KMS-11 (cell line): ENCODE data around the gene PSMA2.

Experiments
- H2AFZ ChIP-seq: fragments of 200-600 bp; sonication (generic); 2 replicates; pipeline ENCODE4 v1.6.1; 2016; ENCODE audit warnings: antibody characterized with exemption, mixed run types, low read depth
- H3K27ac ChIP-seq: fragments of 200-600 bp; sonication (generic); 2 replicates; pipeline ENCODE4 v1.6.1; 2016; ENCODE audit warnings: mild to moderate bottlenecking, mixed run types
- H3K27me3 ChIP-seq: fragments of 200-600 bp; sonication (generic); 2 replicates; pipeline ENCODE4 v1.6.1; 2017; ENCODE audit warnings: mild to moderate bottlenecking, low read depth, mixed run types, moderate library complexity; ENCODE audit not compliant: insufficient read depth
- H3K36me3 ChIP-seq: fragments of 200-600 bp; sonication (generic); 2 replicates; pipeline ENCODE4 v1.6.1; 2017; ENCODE audit warnings: mild to moderate bottlenecking, mixed run types; ENCODE audit not compliant: insufficient read depth
- H3K4me1 ChIP-seq: fragments of 200-600 bp; sonication (generic); 2 replicates; pipeline ENCODE4 v1.6.1; 2016; ENCODE audit warnings: mild to moderate bottlenecking, low read depth, mixed run types; ENCODE audit not compliant: poor library complexity, severe bottlenecking
- H3K4me2 ChIP-seq: fragments of 200-600 bp; sonication (generic); 2 replicates; pipeline ENCODE4 v1.7.0; 2016; ENCODE audit warnings: mild to moderate bottlenecking, mixed run types
- H3K4me3 ChIP-seq: fragments of 200-600 bp; sonication (generic); IDR thresholded peaks from 2 replicates; pipeline ENCODE4 v1.6.1; 2017; ENCODE audit warnings: low read depth, low read length, mixed read lengths; ENCODE audit not compliant: insufficient read depth
- H3K79me2 ChIP-seq: fragments of 200-600 bp; sonication (generic); 2 replicates; pipeline ENCODE4 v1.6.1; 2016; ENCODE audit warnings: low read depth, mixed run types; ENCODE audit not compliant: insufficient read depth
- H3K9ac ChIP-seq: fragments of 200-600 bp; sonication (generic); 2 replicates; pipeline ENCODE4 v1.6.1; 2016; ENCODE audit warnings: mild to moderate bottlenecking, mixed run types
- H4K20me1 ChIP-seq: fragments of 200-600 bp; sonication (generic); 2 replicates; pipeline ENCODE4 v1.6.1; 2016; ENCODE audit warnings: mild to moderate bottlenecking, mixed run types; ENCODE audit not compliant: insufficient read depth
- CTCF ChIP-seq: fragments of 200-600 bp; sonication (generic); conservative IDR thresholded peaks from 2 replicates; pipeline ENCODE4 v1.6.1; 2017; ENCODE audit warnings: low read depth, mild to moderate bottlenecking, antibody characterized with exemption, low read length, moderate library complexity, mixed read lengths

The PSMA2 gene

GRCh38 chr7:42902331-42902730 is 29.6 kb downstream of the PSMA2 start:
- Histone ChIP-seq H3K4me1 (no peaks in the 10 kb centered on the region), H3K36me3 (no peaks in the 10 kb centered on the region), H3K27me3 (no peaks in the 10 kb centered on the region), H3K27ac (no peak overlapping the region), H2AFZ (no peak overlapping the region), H3K4me3 (no peak overlapping the region), H3K9ac (no peak overlapping the region), H3K79me2 (no peaks in the 10 kb centered on the region), H4K20me1 (no peaks in the 10 kb centered on the region), H3K4me2 (no peak overlapping the region)
- TF ChIP-seq CTCF, result no peak

DNA sequence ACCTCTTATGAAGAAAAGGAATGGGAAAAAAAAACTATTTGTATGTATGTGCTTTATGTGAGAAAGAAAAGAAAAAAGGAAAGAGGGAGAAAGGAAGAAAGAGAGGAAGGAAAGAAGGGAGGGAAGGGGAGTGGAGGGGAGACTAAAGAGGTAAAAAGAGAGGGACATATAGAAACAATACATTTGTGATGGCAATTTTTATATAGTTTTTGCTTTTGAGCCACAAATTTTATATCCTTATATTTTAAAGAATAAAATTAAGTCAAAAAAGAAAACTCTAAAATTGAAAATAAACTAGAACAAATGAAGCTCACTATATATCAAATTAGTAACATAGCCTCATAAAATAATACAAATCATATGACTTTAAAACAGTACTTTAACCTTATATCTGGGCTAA is 31.1 kb downstream of the PSMA2 start:
- Histone ChIP-seq H2AFZ (no peak overlapping the region), H4K20me1 (no peaks in the 10 kb centered on the region), H3K4me2 (no peak overlapping the region), H3K36me3 (no peaks in the 10 kb centered on the region), H3K9ac (no peak overlapping the region), H3K27me3 (no peaks in the 10 kb centered on the region), H3K4me1 (no peaks in the 10 kb centered on the region), H3K79me2 (no peaks in the 10 kb centered on the region), H3K4me3 (no peak overlapping the region), H3K27ac (no peak overlapping the region)
- no peak for TF ChIP-seq CTCF

DNA sequence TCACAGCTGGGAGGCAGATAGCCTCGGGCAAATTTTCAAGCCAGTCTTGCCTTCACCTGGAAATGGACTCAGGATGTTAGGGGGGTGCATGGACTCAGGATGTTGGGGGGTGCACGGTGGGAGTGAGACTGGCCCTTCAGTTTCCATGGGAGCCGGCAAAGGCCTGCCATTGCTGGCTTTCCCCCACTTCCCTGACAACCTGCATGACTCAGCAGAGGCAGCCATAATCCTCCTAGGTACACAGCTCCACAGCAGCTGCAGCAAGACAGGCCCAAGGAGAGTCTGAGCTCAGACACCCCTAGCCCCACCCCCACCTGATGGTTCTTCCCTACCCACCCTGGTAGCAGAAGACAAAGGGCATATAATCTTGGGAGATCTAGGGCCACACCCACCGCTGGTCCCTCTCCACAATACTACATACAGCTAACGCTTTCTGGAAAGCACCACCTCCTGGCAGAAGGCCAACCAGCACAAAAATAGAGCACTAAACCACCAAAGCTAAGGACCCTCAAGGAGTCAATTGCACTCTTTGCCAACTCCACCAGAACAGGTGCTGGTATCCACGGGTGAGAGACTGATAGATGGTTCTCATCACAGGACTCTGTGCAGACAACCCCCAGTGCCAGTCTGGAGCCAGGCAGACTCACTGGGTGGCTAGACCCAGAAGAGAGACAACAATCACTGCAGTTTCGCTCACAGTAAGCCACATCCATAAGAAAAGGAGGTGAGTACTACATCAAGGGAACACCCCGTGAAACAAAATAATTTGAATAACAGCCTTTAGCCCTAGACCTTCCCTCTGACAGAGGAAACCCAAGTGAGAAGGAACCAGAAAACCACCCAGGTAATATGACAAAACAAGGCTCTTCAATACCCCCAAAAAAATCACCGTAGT is 38.4 kb downstream of the PSMA2 start:
- TF ChIP-seq CTCF, result no peak
- Histone ChIP-seq H3K4me1 (no peaks in the 10 kb centered on the region), H3K79me2 (no peaks in the 10 kb centered on the region), H3K9ac (no peak overlapping the region), H3K36me3 (no peaks in the 10 kb centered on the region), H3K4me2 (no peak overlapping the region), H4K20me1 (no peaks in the 10 kb centered on the region), H3K27ac (no peak overlapping the region), H3K27me3 (no peaks in the 10 kb centered on the region), H2AFZ (no peak overlapping the region), H3K4me3 (no peak overlapping the region)

DNA sequence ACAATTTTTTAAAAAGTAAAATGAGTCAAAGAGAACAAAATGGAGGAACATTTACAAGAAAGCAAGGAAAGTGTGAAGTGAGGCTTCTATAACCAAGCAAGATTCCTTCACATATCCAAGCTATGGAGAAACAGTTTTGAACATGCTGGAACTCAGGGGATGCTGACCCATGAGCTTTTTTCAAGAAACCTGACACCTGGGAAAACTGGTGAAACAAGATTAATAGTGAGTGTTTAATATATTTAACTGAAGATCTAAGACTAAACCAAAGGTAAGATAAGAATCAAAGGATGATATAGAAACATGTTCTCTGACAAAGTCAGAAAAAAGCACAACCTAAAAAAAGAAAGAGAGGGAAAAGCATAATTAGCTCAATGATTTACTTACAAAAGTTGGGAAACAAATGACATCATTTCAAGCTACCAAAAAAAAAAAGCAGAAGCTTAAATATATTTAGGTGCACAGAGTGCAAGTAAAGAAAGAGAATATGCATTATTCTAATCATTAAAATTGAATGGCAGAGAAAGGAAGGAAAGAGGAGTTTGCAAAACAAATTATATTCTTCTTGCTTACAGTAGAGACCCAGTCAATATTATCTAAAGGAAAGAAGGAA is 45.0 kb downstream of the PSMA2 start:
- Histone ChIP-seq H3K27me3 (no peaks in the 10 kb centered on the region), H4K20me1 (no peaks in the 10 kb centered on the region), H3K4me3 (no peak overlapping the region), H3K4me2 (no peak overlapping the region), H3K36me3 (no peaks in the 10 kb centered on the region), H2AFZ (no peak overlapping the region), H3K79me2 (no peaks in the 10 kb centered on the region), H3K4me1 (no peaks in the 10 kb centered on the region), H3K27ac (no peak overlapping the region), H3K9ac (no peak overlapping the region)
- TF ChIP-seq CTCF, result no peak
